ENCODE measurements around the gene RFC5. TPM values are rescaled to one million over a fixed set of nuclear protein-coding genes. Genes with fewer than 3 reads are reported as not detected.

The RFC5 gene
- total RNA-seq, 1 experiment from 2014 or later = 50.4 TPM

DNA sequence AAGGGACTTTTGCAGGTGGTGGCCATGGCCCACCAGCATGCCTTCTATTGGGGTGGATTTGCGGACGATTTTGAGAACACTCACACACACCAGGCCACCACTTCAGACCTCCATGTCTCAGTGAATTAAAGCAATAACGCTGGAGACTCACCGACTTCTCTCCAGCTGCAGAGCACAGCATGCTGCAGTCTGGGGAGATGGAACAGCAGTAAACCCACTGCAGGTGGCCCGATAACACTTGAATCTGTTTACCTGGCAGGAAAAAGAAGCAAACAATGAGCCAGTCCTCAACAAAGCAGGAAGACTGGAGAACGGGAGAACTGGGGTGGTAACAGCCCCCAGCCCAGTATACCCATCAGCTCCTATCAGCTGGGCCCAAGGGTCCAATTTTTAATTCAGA, 21.6 kb downstream of the RFC5 start:
- Histone ChIP-seq H2BK15ac (ENCODE audit: low read depth, low read length) (no peak overlapping the region), H3K14ac (ENCODE audit: insufficient read depth, low read length) (no peak overlapping the region), H3K18ac (ENCODE audit: insufficient read length, low read depth, low read length) (no peak overlapping the region), H3K79me2 (ENCODE audit: insufficient read depth, low read length) (no peaks in the 10 kb centered on the region), H3K23me2 (ENCODE audit: insufficient read length, low read depth, low read length, poor library complexity, severe bottlenecking) (no peaks in the 10 kb centered on the region), H3T11ph (ENCODE audit: low read length) (no peak overlapping the region), H3K9ac (ENCODE audit: extremely low read depth, insufficient read length, low read length) (no peak overlapping the region), H3K4me2 (ENCODE audit: insufficient read depth, insufficient read length, low read length) (no peak overlapping the region), H3K4me1 (ENCODE audit: insufficient read depth, low read length) (no peaks in the 10 kb centered on the region), H4K20me1 (ENCODE audit: control insufficient read depth, insufficient read depth, insufficient read length) (no peaks in the 10 kb centered on the region), H3K4ac (ENCODE audit: low read depth, low read length) (no peak overlapping the region), H3K56ac (ENCODE audit: insufficient read length, low read depth, low read length) (no peak overlapping the region), H2BK12ac (ENCODE audit: insufficient read length, low read depth, low read length) (no peak overlapping the region), H3K27me3 (ENCODE audit: insufficient read depth, low read length) (no peaks in the 10 kb centered on the region), H2BK20ac (ENCODE audit: low read depth, low read length, poor library complexity, severe bottlenecking) (no peak overlapping the region), H2AK5ac (ENCODE audit: insufficient read length, low read length) (no peak overlapping the region), H4K8ac (replicated peaks; ENCODE audit: insufficient read length, low read depth, low read length) (no peak overlapping the region), H2BK120ac (ENCODE audit: low read depth, low read length, poor library complexity, severe bottlenecking) (no peak overlapping the region), H3K27ac (ENCODE audit: insufficient read length, low read depth, low read length) (no peak overlapping the region), H3K79me1 (ENCODE audit: insufficient read depth, low read depth, low read length, poor library complexity, severe bottlenecking) (no peaks in the 10 kb centered on the region), H3K23ac (ENCODE audit: insufficient read length, low read depth, low read length) (no peak overlapping the region), H2BK5ac (ENCODE audit: insufficient read length, low read length) (no peak overlapping the region), H4K5ac (ENCODE audit: insufficient read length, low read depth, low read length) (no peak overlapping the region), H3K9me3 (ENCODE audit: control insufficient read depth, low read depth, low read length) (no peaks in the 10 kb centered on the region), H2AFZ (ENCODE audit: low read length) (no peak overlapping the region), H4K91ac (ENCODE audit: insufficient read length, low read depth, low read length) (no peak overlapping the region)
- Mint-ChIP-seq H3K27me3 (ENCODE audit: low read depth) (no peaks in the 10 kb centered on the region), H3K9me3 (no peaks in the 10 kb centered on the region; a peak in 1 of 5 replicates), H3K36me3 (ENCODE audit: insufficient read depth in 1 of 3, low read depth in 3 of 3) (peaks cover 50 to 93% (median 77%) of the 10 kb centered on the region in 3 experiments), H3K4me1 (peaks cover 0 to 13% of the 10 kb centered on the region in 2 experiments; a peak in 2 of 4 replicates), H3K4me3 (no peak overlapping the region; a peak in 1 of 5 replicates), H3K27ac (peak overlapping the region; percentile 27 to 94 (median 73); a peak in 4 of 7 replicates)
- no CpG with 5 or more reads among the region's 6 CpGs for WGBS (ENCODE audit: extremely low coverage, insufficient read length, low lambda C conversion rate)
- TF ChIP-seq, protein P1, sequence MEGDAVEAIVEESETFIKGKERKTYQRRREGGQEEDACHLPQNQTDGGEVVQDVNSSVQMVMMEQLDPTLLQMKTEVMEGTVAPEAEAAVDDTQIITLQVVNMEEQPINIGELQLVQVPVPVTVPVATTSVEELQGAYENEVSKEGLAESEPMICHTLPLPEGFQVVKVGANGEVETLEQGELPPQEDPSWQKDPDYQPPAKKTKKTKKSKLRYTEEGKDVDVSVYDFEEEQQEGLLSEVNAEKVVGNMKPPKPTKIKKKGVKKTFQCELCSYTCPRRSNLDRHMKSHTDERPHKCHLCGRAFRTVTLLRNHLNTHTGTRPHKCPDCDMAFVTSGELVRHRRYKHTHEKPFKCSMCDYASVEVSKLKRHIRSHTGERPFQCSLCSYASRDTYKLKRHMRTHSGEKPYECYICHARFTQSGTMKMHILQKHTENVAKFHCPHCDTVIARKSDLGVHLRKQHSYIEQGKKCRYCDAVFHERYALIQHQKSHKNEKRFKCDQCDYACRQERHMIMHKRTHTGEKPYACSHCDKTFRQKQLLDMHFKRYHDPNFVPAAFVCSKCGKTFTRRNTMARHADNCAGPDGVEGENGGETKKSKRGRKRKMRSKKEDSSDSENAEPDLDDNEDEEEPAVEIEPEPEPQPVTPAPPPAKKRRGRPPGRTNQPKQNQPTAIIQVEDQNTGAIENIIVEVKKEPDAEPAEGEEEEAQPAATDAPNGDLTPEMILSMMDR (conservative IDR thresholded peaks at IDR 0.05) = no peak
- no peak for DNase-seq

All from H9 (cell line).